ENCODE results near the gene IRAK2. TPM values are rescaled to one million over a fixed set of nuclear protein-coding genes. Genes with fewer than 3 reads are reported as not detected.

IRAK2 gene
- total and polyA plus RNA-seq, 2 of the 8 experiments (the other 6 are each of a cell fraction or from before 2014, with no cell fraction given), result 1.5 TPM

GRCh38 chr3:10166213-10166604 is 1.5 kb downstream of the IRAK2 start:
- WGBS, 2 experiments (ENCODE audit: extremely low coverage in 1 of 2, insufficient coverage in 1 of 2, insufficient read length in 1 of 2, insufficient replicate concordance in 2 of 2, low coverage in 1 of 2, low lambda C conversion rate in 2 of 2, missing lambda C conversion rate in 1 of 2), result 92% methylated on average over 5 of the region's 5 CpGs; no CpG with 5 or more reads in 1 of the 2 experiments
- Histone ChIP-seq H3K27ac (ENCODE audit: low read depth, low read length) (no peak overlapping the region), H2BK15ac (ENCODE audit: low read length) (no peak overlapping the region), H3K9me3 (ENCODE audit: insufficient read depth in 2 of 2, low read depth in 1 of 2, low read length in 1 of 2) (peaks cover 14 to 17% of the 10 kb centered on the region in 2 experiments; a peak in 3 of 4 replicates), H2BK120ac (replicated peaks; ENCODE audit: low read depth, low read length) (no peak overlapping the region), H3K36me3 (ENCODE audit: control insufficient read depth in 2 of 4, insufficient read depth in 4 of 4, low read length in 3 of 4) (no peaks in the 10 kb centered on the region), H2BK20ac (ENCODE audit: low read length) (no peak overlapping the region), H3K4me3 (ENCODE audit: extremely low read depth in 1 of 4, insufficient read depth in 2 of 4, low read depth in 3 of 4, low read length in 4 of 4) (no peak overlapping the region), H3K79me1 (ENCODE audit: low read depth, low read length) (no peaks in the 10 kb centered on the region), H3K18ac (ENCODE audit: extremely low read depth, low read length) (no peak overlapping the region), H3K4me1 (replicated peaks in 1 of 4; ENCODE audit: control insufficient read depth in 3 of 4, insufficient read depth in 4 of 4, low read length in 3 of 4) (peaks cover 0 to 2% (median 0%) of the 10 kb centered on the region in 4 experiments; a peak in 2 of 7 replicates), H4K8ac (ENCODE audit: extremely low read depth, insufficient read depth, low read length) (no peak overlapping the region), H3K23ac (ENCODE audit: insufficient read length) (no peak overlapping the region), H4K20me1 (replicated peaks in 1 of 2; ENCODE audit: control insufficient read depth in 1 of 2, insufficient read depth in 2 of 2, low read length in 2 of 2) (no peaks in the 10 kb centered on the region), H2AK5ac (ENCODE audit: low read depth, low read length) (no peak overlapping the region), H3K23me2 (ENCODE audit: low read depth, low read length) (peaks cover 6% of the 10 kb centered on the region; the same call in 1 of the 2 replicates), H3K4me2 (ENCODE audit: insufficient read depth in 1 of 2, low read depth in 2 of 2, low read length in 2 of 2) (no peak overlapping the region), H2BK12ac (ENCODE audit: low read depth, low read length) (no peak overlapping the region), H3K4ac (replicated peaks; ENCODE audit: insufficient read length, low read depth, low read length) (no peak overlapping the region), H3K27me3 (replicated peaks in 1 of 4; ENCODE audit: control insufficient read depth in 3 of 4, extremely low read depth in 1 of 4, insufficient read depth in 3 of 4, low read length in 3 of 4) (no peaks in the 10 kb centered on the region; a peak in 1 of 7 replicates), H3K79me2 (ENCODE audit: control insufficient read depth in 1 of 2, insufficient read depth in 2 of 2, low read length in 2 of 2) (no peaks in the 10 kb centered on the region), H4K91ac (replicated peaks; ENCODE audit: insufficient read length, low read length) (no peak overlapping the region), H2BK5ac (ENCODE audit: low read depth, low read length) (no peak overlapping the region), H3K9ac (replicated peaks in 1 of 4; ENCODE audit: extremely low read depth in 1 of 4, low read depth in 3 of 4, low read length in 3 of 4) (no peak overlapping the region), H2AFZ (ENCODE audit: low read length) (no peak overlapping the region), H4K5ac (ENCODE audit: insufficient read length, low read depth, low read length) (no peak overlapping the region), H3K56ac (replicated peaks; ENCODE audit: insufficient read length, low read depth, low read length) (no peak overlapping the region), H3K14ac (ENCODE audit: insufficient read length) (no peak overlapping the region)
- no peak for TF ChIP-seq SAP30 (IDR thresholded peaks at IDR 0.05; ENCODE audit: insufficient read depth, insufficient replicate concordance, low read length)
- TF ChIP-seq E2F6 (IDR thresholded peaks at IDR 0.05), result no peak
- no peak for TF ChIP-seq MAX (IDR thresholded peaks at IDR 0.05)
- no peak for TF ChIP-seq CTCF (IDR thresholded peaks at IDR 0.05; ENCODE audit: control extremely low read depth in 1 of 3, insufficient read depth in 1 of 3, low read depth in 1 of 3, low read length in 3 of 3)
- TF ChIP-seq TEAD4 (IDR thresholded peaks at IDR 0.05; ENCODE audit: low read depth, low read length), result no peak
- TF ChIP-seq PHF8 (conservative IDR thresholded peaks at IDR 0.05; ENCODE audit: low read depth, low read length), result no peak
- TF ChIP-seq FOSL1 (IDR thresholded peaks at IDR 0.05; ENCODE audit: insufficient read depth, low read depth, low read length), result no peak
- TF ChIP-seq HDAC2 (IDR thresholded peaks at IDR 0.05; ENCODE audit: borderline replicate concordance in 1 of 2, low read depth in 2 of 2, low read length in 2 of 2), result no peak
- CTCF ChIA-PET (ENCODE audit: partially characterized antibody), result interaction anchor here (1.3 to 5.7 kb wide), 6 partner anchors 10 to 168 kb away, joined by 3 to 38 read pairs (median 6); no protein-coding TSS in a partner anchor
- FAIRE-seq (no peak), DNase-seq (ENCODE audit: low read depth in 1 of 2, low spot score in 2 of 2) (no peak)
- POLR2A ChIA-PET (ENCODE audit: partially characterized antibody), result interaction anchor here (1.2 to 1.4 kb wide), 2 partner anchors 25 to 57 kb away, joined by 3 to 4 read pairs; partner anchors contain the start of gene VHL

Measured in H1 (cell line).